IPS DF 6.9 (cell line): ENCODE measurements around the gene LIPI.
A peak's percentile ranks its signal among the peaks of the same experiment; 100 is the strongest.

Source experiments
- DNase-seq: peaks from one replicate; pipeline ENCODE4 v3.0.0-alpha.2; 2013; ENCODE audit warnings: low read depth, low spot score
- H3K27ac ChIP-seq: one replicate; pipeline ENCODE4 v1.5.1; 2013; ENCODE audit warnings: low read length, control low read depth
- H3K27me3 ChIP-seq: 2 replicates; pipeline ENCODE4 v1.6.1; 2013; ENCODE audit warnings: mild to moderate bottlenecking, low read length; ENCODE audit not compliant: control insufficient read depth, insufficient read depth
- H3K36me3 ChIP-seq: 2 replicates; pipeline ENCODE4 v1.6.1; 2013; ENCODE audit warnings: low read length; ENCODE audit not compliant: control insufficient read depth, insufficient read depth
- H3K4me1 ChIP-seq: 2 replicates; pipeline ENCODE4 v1.6.1; 2013; ENCODE audit warnings: low read length; ENCODE audit not compliant: control insufficient read depth, insufficient read depth
- H3K4me3 ChIP-seq: 2 replicates; pipeline ENCODE4 v1.5.1; 2013; ENCODE audit warnings: mild to moderate bottlenecking, low read length
- H3K9me3 ChIP-seq: 2 replicates; pipeline ENCODE4 v1.6.1; 2013; ENCODE audit warnings: low read length, inconsistent platforms; ENCODE audit not compliant: control insufficient read depth, insufficient read depth
- WGBS: extraction: QIAGEN DNeasy Blood & Tissue Kit; methylation state at CpG from one replicate; pipeline ENCODE4 v1.1.7; 2013; ENCODE audit warnings: mixed read lengths, missing lambda C conversion rate; ENCODE audit not compliant: insufficient read length, insufficient coverage; 5-methylcytosine and 5-hydroxymethylcytosine counted together

Gene LIPI

GRCh38 chr21:14210738-14211137 is at the start of gene LIPI:
Gene LIPI (minus strand): TSS chr21:14210955. CDS start chr21:14210845, 110 bp downstream.
- no peak for DNase-seq
- Histone ChIP-seq H3K9me3 (no peaks in the 10 kb centered on the region), H3K4me3 (no peak within 1 kb of the TSS), H3K36me3 (no peaks in the 10 kb centered on the region), H3K27ac (no peak within 1 kb of the TSS), H3K4me1 (no peaks in the 10 kb centered on the region), H3K27me3 (no peaks in the 10 kb centered on the region)
- WGBS = no CpG with 5 or more reads among the region's 1 CpG

GRCh38 chr21:14260174-14260764 is 49.5 kb upstream of the LIPI start:
- Histone ChIP-seq H3K36me3 (no peaks in the 10 kb centered on the region), H3K27me3 (no peaks in the 10 kb centered on the region), H3K4me1 (no peaks in the 10 kb centered on the region; the same call in 1 of the 2 replicates), H3K27ac (no peak overlapping the region), H3K4me3 (no peak overlapping the region), H3K9me3 (no peaks in the 10 kb centered on the region)
- WGBS = no CpG with 5 or more reads among the region's 1 CpG
- no peak for DNase-seq

- no peaks in the 10 kb centered on the region for H3K9me3 ChIP-seq
- WGBS = no CpG with 5 or more reads among the region's 3 CpGs
Measured at GRCh38 chr21:14259747-14260146, 49.0 kb upstream of the LIPI start.

GRCh38 chr21:14251336-14251735 is 40.6 kb upstream of the LIPI start:
- H3K9me3 ChIP-seq = no peaks in the 10 kb centered on the region
- no CpG with 5 or more reads among the region's 1 CpG for WGBS
- H3K36me3 ChIP-seq = no peaks in the 10 kb centered on the region
- no peak for DNase-seq
- no peak overlapping the region for H3K4me3 ChIP-seq
- no peaks in the 10 kb centered on the region for H3K27me3 ChIP-seq
- no peak overlapping the region for H3K27ac ChIP-seq
- no peaks in the 10 kb centered on the region for H3K4me1 ChIP-seq

More at GRCh38 chr21:14259747-14260146, 49.0 kb upstream of the LIPI start:
- no peaks in the 10 kb centered on the region; the same call in 1 of the 2 replicates for H3K4me1 ChIP-seq
- H3K27me3 ChIP-seq = no peaks in the 10 kb centered on the region
- H3K4me3 ChIP-seq = no peak overlapping the region
- no peaks in the 10 kb centered on the region for H3K36me3 ChIP-seq
- no peak overlapping the region for H3K27ac ChIP-seq
- peak; percentile 35 for DNase-seq

- no peak for DNase-seq
- no peak overlapping the region for H3K27ac ChIP-seq
- H3K4me1 ChIP-seq = no peaks in the 10 kb centered on the region
- H3K36me3 ChIP-seq = no peaks in the 10 kb centered on the region
- no peaks in the 10 kb centered on the region for H3K27me3 ChIP-seq
- no peaks in the 10 kb centered on the region for H3K9me3 ChIP-seq
- H3K4me3 ChIP-seq = no peak overlapping the region
Measured at GRCh38 chr21:14245711-14246110, 35.0 kb upstream of the LIPI start.

DNA sequence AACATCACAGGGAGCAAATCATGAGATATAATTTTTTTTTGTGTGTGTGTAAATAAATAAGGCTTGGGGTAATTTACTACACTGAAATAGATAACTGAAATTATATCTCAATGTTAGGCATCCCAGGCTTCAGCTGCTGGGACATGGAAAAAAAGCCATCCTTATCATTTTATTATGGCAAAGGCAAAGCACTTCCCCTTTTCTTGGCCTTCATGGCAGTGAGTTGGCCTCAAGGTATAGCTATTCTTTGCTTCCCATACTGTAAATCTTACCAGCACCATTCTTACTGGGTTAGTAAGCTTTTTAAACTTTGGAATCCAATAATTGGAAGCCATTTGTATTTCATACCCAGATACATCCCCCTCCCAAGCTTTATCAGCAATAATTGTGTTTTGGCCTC is 34.2 kb upstream of the LIPI start:
- Histone ChIP-seq H3K9me3 (no peaks in the 10 kb centered on the region), H3K27me3 (no peaks in the 10 kb centered on the region), H3K4me3 (no peak overlapping the region), H3K27ac (no peak overlapping the region), H3K36me3 (no peaks in the 10 kb centered on the region), H3K4me1 (no peaks in the 10 kb centered on the region)
- DNase-seq = no peak

DNA sequence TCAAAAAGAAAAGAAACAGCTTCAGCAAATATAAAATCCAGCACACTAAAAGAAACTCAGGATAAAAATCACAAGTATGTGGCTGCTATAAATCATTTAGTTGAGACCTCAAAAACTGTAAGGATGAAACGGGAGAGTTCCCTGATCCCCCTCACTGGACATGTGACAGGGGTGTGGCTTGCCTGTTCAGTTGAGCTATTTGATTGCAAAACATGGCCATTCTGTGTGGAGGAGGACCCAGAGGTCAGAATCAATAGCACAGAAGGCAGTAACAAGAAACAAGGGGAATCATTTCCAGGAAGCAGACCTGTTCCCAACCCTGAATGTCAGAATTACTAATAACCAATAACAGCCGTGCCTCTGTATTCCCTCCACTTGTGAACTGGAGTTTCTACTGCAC is 33.1 kb upstream of the LIPI start:
- Histone ChIP-seq H3K4me3 (no peak overlapping the region), H3K27ac (no peak overlapping the region), H3K9me3 (no peaks in the 10 kb centered on the region), H3K4me1 (no peaks in the 10 kb centered on the region), H3K36me3 (no peaks in the 10 kb centered on the region), H3K27me3 (no peaks in the 10 kb centered on the region)
- WGBS = no CpG with 5 or more reads among the region's 2 CpGs
- no peak for DNase-seq

GRCh38 chr21:14243461-14243860 is 32.7 kb upstream of the LIPI start:
- no CpG with 5 or more reads among the region's 1 CpG for WGBS
- Histone ChIP-seq H3K4me1 (no peaks in the 10 kb centered on the region), H3K4me3 (no peak overlapping the region), H3K27me3 (no peaks in the 10 kb centered on the region), H3K9me3 (no peaks in the 10 kb centered on the region), H3K27ac (no peak overlapping the region), H3K36me3 (no peaks in the 10 kb centered on the region)
- DNase-seq = no peak

- no peaks in the 10 kb centered on the region for H3K27me3 ChIP-seq
- no CpG with 5 or more reads among the region's 2 CpGs for WGBS
- H3K4me3 ChIP-seq = no peak overlapping the region
- H3K36me3 ChIP-seq = no peaks in the 10 kb centered on the region
- H3K9me3 ChIP-seq = no peaks in the 10 kb centered on the region
- no peak for DNase-seq
- H3K27ac ChIP-seq = no peak overlapping the region
- no peaks in the 10 kb centered on the region for H3K4me1 ChIP-seq
Measured at GRCh38 chr21:14241297-14241696, 30.5 kb upstream of the LIPI start.

DNA sequence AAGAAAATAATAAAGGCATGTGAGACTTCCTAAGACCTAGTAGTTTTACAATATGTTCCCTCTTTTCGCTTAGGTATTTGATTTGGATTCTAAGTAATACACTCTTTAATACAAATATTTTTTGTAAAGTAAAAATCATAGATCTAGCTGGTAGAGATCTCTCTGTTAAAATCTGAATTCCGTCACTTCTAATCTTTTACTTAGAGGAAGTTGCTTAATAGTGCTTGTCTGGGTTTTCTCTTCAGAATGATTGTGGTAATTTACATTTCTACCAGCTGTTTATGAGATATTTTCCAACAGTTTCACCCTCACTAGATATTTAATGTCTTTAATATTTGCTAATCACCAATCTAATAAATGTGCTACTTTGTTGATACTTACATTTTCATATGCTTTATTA is 28.5 kb upstream of the LIPI start:
- no peaks in the 10 kb centered on the region for H3K9me3 ChIP-seq
- DNase-seq = no peak
- no peaks in the 10 kb centered on the region for H3K4me1 ChIP-seq
- no peak overlapping the region for H3K4me3 ChIP-seq
- no CpG with 5 or more reads among the region's 2 CpGs for WGBS
- H3K27me3 ChIP-seq = no peaks in the 10 kb centered on the region
- H3K36me3 ChIP-seq = no peaks in the 10 kb centered on the region
- no peak overlapping the region for H3K27ac ChIP-seq

GRCh38 chr21:14236180-14236579 is 25.4 kb upstream of the LIPI start:
- Histone ChIP-seq H3K27me3 (no peaks in the 10 kb centered on the region), H3K36me3 (no peaks in the 10 kb centered on the region), H3K27ac (no peak overlapping the region), H3K4me1 (no peaks in the 10 kb centered on the region), H3K4me3 (no peak overlapping the region), H3K9me3 (no peaks in the 10 kb centered on the region)
- no CpG with 5 or more reads among the region's 3 CpGs for WGBS
- DNase-seq = no peak
